GM19328 (cell line): Measurements from ENCODE around the gene SMIM5.

Experiments used
- ATAC-seq: cut with Tn5 transposase; IDR thresholded peaks from one replicate; pipeline ENCODE4 v1.9.1; 2021; ENCODE audit warnings: mild to moderate bottlenecking, moderate library complexity; ENCODE audit not compliant: unreplicated experiment

SMIM5 gene

DNA sequence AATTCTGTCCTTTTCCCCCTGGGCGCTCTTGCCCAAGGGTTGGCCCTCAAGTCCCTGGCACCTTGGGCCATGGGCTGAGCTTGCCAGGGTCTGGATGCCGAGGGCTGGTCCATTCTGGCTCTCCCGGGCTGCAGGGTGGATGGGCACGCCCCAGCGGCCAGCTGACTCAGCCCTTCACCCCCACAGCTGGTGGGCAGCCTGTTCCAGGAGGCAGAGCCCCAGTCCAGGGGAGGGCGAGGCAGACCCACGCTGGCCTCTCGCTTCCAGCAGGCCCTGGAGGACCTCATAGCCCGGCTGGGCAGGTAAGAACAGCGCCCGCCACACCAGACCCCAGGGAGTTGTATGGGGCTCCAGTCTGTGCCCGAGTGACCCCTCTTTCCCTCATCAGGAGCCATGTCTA, 30.6 kb upstream of the SMIM5 start:
- no peak for ATAC-seq

DNA sequence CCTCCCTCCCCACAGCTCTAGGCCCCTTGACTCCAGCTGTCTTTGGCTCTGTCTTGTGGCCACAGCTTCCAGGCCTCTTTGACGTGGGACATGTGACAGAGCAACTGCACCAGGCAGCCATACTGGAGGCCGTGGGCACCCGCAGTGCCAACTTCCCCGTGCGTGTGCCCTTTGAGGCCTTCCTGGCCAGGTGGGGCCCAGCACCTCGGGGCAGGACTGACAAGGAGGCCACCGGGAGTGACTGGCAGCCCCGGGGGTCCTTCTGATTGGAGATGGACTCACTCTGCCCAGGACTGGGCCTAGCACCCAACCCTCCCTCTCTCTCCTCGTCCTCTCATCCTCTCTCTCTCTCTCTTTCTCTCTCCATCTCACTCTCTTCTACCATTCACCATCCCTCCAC, 30.1 kb upstream of the SMIM5 start:
- no peak for ATAC-seq

- no peak for ATAC-seq
Measured at GRCh38 chr17:75604034-75604695, 29.1 kb upstream of the SMIM5 start.

DNA sequence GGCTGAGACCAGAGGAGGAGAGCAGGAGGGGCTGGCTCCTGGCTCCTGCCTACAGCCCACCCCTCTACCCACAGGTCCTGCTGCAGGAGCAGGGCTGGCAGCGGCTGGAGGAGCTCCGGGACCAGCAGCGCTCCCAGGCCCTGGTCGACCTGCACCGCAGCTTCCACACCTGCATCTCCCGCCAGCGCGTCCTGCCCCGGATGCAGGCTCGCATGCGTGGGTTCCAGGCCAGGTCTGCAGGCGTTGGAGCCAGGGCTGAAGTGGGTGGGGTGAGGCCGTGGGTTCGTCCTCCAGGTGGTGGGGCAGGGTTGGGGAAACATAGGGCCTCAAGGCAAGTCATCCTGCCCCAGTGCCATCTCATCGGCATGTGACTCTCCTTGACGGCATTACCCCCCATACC, 27.4 kb upstream of the SMIM5 start:
- ATAC-seq: no peak

DNA sequence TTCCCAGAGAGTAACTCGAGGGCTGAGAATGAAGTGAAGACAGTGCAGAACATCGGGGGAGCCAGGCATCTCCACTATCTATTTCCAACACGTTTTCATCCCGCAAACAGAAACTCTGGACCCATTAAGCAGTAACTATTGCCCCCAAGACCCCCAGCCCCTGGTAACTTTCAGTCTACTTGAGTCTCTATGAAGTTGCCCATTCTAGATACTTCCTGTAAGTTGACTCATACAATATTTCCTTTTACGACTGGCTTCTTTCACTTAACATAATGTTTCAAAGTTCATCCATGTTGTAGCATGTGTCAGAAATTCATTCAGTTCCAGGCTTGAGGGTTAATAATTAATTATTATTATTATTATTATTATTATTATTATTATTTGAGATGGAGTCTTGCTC, 26.1 kb upstream of the SMIM5 start:
- ATAC-seq: no peak

GRCh38 chr17:75610103-75610984, 22.9 kb upstream of the SMIM5 start:
- no peak for ATAC-seq

- ATAC-seq: no peak
Measured at GRCh38 chr17:75611851-75612429, 21.3 kb upstream of the SMIM5 start.

DNA sequence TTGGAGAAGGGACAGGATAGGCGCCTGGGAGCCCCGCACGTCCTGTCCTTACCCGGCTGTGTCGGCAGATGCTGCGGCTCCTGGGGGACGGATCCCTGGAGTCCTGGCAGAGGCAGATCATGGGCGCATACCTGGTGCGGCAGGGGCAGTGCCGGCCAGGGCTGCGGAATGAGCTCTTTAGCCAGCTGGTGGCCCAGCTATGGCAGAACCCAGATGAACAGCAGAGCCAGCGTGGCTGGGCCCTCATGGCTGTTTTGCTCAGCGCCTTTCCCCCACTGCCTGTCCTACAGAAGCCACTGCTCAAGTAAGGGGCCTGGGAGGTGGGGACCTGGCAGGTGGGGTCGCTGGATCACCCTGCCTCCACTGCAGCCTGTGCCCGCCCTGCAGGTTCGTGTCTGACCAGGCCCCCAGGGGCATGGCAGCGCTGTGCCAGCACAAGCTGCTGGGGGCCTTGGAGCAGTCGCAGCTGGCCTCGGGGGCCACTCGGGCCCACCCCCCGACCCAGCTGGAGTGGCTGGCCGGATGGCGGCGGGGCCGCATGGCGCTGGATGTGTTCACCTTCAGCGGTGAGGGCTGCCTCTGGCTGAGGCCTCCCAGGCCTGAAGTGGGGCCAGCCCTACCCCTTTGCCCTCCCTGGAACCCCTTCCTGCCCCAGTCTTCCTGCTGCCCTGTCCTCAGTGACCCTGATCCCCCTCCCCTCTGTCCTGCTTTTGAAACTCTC, 20.2 kb upstream of the SMIM5 start:
- no peak for ATAC-seq

- ATAC-seq: no peak
Measured at GRCh38 chr17:75614006-75614405, 19.2 kb upstream of the SMIM5 start.

DNA sequence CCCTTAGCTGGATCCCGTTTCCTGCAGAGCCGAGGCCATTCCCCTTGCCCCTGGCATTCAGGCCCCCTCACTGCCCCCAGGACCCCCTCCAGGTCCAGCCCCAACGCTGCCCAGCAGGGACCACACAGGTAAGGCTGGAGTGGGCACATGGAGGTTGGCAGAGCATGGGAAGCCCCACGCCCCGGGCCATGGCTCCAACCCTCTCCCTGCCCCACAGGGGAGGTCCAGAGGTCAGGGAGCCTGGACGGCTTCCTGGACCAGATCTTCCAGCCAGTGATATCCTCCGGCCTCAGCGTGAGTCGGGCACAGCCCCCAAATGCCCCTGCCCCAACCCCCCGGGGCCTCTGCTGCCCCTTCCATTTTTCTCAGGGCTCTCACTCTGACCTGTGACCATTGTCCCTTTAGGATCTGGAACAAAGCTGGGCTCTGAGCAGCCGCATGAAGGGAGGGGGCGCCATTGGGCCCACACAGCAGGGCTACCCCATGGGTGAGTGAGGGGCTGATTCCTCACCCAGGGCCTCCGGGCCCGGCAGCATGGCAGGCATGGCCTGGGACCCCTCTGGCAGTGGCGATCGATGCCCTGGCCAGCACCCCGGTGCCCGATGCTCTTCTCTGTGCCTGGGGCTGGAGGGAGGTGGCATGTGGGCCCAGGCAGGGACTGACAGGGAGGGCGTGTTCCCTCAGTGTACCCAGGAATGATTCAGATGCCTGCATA, 18.5 kb upstream of the SMIM5 start:
- no peak for ATAC-seq

DNA sequence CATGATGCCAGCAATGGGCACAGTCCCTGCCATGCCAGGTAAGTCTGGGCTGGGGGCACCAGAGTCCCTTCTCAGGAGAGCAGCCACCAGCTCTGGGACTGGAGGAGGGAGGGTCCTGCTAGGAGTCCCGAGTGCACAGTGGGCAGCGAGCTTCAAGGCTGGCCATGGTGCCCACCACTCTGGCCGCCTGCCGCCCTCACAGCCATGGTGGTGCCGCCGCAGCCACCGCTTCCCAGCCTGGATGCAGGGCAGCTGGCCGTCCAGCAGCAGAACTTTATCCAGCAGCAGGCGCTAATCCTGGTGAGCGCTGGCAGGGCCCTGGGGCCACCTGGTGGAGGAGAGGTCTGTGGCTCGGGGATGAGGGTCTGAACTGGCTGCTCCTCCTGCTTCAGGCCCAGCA, 17.9 kb upstream of the SMIM5 start:
- ATAC-seq: no peak

DNA sequence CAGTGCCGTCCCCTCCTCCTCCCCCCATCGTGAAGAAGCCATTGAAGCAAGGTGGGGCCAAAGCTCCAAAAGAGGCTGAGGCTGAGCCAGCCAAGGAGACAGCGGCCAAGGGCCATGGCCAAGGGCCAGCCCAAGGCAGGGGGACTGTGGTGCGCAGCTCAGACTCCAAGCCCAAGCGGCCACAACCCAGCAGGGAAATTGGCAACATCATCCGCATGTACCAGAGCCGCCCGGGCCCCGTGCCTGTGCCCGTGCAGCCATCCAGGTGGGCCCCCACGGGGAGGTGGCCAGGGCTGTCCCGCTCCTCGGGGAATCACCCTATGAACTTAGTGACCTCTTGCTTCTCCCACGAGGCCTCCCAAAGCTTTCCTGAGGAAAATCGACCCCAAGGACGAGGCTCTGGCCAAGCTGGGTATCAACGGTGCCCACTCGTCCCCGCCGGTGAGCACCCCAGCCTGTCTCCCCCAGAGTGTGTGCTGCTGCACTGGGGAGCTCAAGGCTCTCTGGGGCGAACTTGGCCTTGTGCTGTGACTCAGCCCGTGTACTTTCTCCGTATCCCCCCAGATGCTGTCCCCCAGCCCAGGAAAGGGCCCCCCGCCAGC, 16.6 kb upstream of the SMIM5 start:
- ATAC-seq: no peak

GRCh38 chr17:75617218-75617617, 16.0 kb upstream of the SMIM5 start:
- no peak for ATAC-seq

GRCh38 chr17:75617675-75618074, 15.6 kb upstream of the SMIM5 start:
- ATAC-seq: no peak

GRCh38 chr17:75619506-75620431, 13.5 kb upstream of the SMIM5 start:
- no peak for ATAC-seq

DNA sequence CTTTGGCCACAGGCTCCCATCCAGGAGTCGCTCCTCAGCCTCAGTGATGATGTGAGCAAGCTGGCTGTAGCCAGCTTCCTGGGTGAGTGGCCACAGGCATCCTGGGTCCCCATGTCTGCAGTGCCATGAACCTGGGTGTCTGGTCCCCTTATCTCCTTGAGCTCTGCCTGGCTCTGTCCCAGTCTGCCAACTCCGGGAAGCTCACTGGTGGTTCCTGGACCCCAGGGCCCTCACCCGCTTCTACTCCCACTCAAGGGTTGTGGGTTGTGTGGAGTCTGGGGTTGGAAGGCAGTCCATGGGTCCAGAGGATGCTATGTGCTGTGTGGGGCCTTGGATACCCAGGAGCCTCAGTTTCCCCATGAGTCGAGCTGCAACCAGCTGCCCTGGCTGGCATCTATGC, 11.7 kb upstream of the SMIM5 start:
- no peak for ATAC-seq

- ATAC-seq: no peak
Measured at GRCh38 chr17:75622076-75622475, 11.2 kb upstream of the SMIM5 start.

DNA sequence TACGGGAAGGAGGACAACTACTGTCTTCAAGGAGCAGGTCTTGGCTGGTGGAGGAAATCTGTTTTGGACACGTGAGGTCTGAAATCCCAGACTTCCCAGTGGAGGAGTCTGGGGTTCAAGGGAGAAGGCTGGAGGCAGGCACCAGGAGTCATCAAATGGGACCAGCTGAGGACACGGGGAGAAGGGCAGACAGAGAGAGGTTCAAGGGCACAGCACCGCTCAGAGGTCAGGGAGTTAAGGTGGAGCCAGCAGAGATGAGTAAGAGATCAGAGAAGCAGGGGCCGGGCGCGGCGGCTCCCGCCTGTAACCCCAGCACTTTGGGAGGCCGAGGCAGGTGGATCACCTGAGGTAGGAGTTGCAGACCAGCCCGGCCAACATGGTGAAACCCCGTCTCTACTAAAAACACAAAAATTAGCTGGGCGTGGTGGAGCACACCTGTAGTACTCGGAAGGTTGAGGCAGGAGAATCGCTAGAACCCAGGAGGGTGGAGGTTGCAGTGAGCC, 10.4 kb upstream of the SMIM5 start:
- no peak for ATAC-seq

- no peak for ATAC-seq
Measured at GRCh38 chr17:75623386-75623785, 9.8 kb upstream of the SMIM5 start.
